ENCODE results near the gene ALDH3B1.
A peak's percentile ranks its signal among the peaks of the same experiment; 100 is the strongest.

Gene ALDH3B1

GRCh38 chr11:68031144-68031464 is 21.0 kb downstream of the ALDH3B1 start:
- DNase-seq (ENCODE audit: low read depth in 3 of 3, low spot score in 1 of 3) = no peak

DNA sequence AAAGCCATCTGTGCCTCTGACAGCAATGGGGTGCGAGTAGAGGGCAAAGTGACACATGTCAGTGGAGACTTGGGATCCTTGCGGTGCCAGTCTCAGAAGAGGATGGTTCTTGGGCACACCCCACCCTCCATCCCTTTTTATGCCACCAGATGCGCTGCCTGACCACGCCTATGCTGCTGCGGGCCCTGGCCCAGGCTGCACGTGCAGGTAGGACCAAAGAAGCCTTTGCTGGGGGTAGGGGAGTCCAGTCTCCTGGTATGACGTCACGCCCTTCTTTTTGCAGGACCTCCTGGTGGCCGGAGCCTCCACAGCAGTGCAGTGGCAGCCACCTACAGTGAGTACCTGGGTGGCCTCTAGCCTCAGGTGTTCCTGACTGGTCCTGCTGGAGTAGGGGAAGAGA is 21.9 kb downstream of the ALDH3B1 start:
- no peak for DNase-seq (ENCODE audit: low read depth in 3 of 3, low spot score in 1 of 3)

DNA sequence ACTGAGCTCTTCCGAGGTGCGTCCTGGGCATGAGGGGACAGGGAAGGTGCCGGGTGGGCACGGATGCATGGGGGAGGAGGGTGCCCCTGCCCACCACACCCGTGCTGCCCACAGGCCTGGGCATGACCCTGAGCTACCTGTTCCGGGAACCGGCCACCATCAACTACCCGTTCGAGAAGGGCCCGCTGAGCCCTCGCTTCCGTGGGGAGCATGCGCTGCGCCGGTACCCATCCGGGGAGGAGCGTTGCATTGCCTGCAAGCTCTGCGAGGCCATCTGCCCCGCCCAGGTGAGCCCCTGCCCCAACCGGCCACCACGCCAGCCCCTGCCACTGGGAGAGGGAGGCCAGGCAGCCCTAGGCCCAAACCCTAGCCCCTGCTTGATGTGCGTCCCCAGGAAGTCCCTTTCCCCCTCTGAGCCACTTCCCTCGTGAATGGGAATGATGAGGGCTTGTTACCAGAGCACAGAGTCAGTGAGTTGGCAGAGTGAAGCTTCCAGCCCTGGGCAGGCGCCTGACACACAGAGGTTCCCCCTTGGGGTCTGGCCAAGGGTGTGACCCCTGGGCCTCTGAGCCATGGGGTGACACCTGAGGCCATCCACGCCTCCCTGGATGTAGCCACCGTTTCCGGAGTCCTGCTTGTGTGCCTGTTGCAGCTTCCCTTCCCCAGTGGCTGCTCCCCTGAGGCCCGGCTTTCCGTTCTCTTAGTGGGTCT is 23.0 kb downstream of the ALDH3B1 start:
- no peak for DNase-seq (ENCODE audit: low read depth in 3 of 3, low spot score in 1 of 3)

- DNase-seq (ENCODE audit: low read depth in 3 of 3, low spot score in 1 of 3) = no peak
Measured at GRCh38 chr11:68033708-68034045, 23.6 kb downstream of the ALDH3B1 start.

DNA sequence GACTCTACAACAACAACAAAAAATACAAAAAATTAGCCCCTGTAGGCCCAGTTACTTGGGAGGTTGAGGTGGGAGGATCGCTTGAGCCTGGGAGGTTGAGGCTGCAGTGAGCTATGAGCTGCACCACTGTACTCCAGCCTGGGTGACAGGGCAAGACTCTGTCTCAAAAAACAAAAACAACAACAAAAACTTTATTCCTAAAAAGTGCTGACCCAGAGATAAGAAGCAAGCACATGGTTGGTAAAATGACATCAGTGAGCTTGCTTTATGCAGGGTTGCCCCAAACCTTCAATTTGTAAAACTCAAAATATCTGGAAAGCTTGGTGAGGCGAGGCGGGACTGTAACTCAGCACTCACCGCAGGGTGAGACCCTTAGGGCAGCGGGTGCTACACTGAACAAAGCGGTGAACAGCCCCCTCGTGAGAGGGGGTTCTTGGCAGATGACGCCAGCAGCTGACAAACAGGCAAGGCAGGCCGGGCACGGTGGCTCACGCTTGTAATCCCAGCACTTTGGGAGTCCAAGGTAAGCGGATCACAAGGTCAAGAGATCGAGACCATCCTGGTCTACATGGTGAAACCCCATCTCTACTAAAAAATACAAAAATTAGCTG is 25.2 kb downstream of the ALDH3B1 start:
- DNase-seq (ENCODE audit: low read depth in 3 of 3, low spot score in 1 of 3) = no peak

GRCh38 chr11:68036141-68036716 is 26.1 kb downstream of the ALDH3B1 start:
- DNase-seq (ENCODE audit: low read depth in 3 of 3, low spot score in 1 of 3) = no peak

DNA sequence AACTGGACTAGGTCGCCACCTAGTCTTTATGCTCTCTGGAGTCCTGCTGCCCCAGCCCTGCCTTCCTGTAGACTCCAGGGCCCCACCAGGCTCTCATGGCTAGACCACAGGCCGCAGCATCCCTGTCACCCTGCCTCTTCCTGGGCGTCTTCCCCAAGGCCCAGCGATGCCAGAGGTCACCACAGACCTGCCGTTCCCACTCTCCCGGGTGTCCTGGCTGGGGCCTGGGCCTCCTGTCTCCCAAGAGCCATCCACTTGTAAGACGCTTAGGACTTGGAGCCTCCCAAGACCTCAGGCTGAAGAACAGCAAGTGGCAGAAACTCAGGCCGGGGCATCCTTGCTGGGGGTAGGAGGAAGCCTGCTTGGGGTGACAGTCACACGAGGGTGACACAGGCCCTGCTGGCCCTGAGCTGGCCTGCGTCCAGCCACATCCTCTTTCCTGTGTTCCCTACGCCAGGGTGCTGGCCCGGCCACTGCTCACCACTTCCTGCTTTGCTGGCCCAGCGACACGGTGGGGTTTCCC is 26.7 kb downstream of the ALDH3B1 start:
- no peak for DNase-seq (ENCODE audit: low read depth in 3 of 3, low spot score in 1 of 3)

- DNase-seq (ENCODE audit: low read depth in 3 of 3, low spot score in 1 of 3) = no peak
Measured at GRCh38 chr11:68037411-68038225, 27.5 kb downstream of the ALDH3B1 start.

DNA sequence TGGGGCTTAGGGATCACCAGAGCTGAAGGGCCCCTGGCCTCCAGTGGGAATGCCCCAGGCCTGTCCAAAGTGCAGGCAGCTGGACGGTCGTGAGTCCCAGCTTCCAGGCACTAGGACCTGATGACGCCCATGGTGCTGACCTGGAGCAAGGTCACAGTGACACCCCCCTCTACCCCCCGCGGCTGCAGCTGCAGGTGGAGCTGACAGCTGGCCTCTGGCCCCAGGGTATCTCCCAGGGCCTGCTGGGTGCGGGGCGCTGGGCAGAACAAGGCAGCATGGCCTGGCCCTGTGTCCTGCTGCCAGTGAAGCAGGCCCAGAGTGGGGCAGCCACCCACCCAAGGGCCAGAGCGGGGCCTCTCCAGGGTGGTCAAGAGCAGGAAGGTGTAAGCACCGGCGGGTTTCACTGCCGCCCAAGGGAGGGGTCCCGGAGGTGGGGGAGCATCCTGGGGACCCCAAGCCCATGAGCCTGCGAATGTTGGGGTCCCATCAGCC is 28.1 kb downstream of the ALDH3B1 start:
- no peak for DNase-seq (ENCODE audit: low read depth in 3 of 3, low spot score in 1 of 3)

GRCh38 chr11:68038718-68039525 is 28.8 kb downstream of the ALDH3B1 start, which contains the start of gene TCIRG1:
Gene TCIRG1, plus strand, starts transcription at chr11:68039025. Its CDS starts 2,247 bp downstream, at chr11:68041272.
- DNase-seq (ENCODE audit: low read depth in 3 of 3, low spot score in 1 of 3) = peak in 2 of 3 donors; percentile 32 to 39

- no peak for DNase-seq (ENCODE audit: low read depth in 3 of 3, low spot score in 1 of 3)
Measured at GRCh38 chr11:68039526-68040086, 29.5 kb downstream of the ALDH3B1 start.

- peak in 1 of 3 donors; percentile 26 for DNase-seq (ENCODE audit: low read depth in 3 of 3, low spot score in 1 of 3)
Measured at GRCh38 chr11:68040101-68040956, 30.2 kb downstream of the ALDH3B1 start.

DNA sequence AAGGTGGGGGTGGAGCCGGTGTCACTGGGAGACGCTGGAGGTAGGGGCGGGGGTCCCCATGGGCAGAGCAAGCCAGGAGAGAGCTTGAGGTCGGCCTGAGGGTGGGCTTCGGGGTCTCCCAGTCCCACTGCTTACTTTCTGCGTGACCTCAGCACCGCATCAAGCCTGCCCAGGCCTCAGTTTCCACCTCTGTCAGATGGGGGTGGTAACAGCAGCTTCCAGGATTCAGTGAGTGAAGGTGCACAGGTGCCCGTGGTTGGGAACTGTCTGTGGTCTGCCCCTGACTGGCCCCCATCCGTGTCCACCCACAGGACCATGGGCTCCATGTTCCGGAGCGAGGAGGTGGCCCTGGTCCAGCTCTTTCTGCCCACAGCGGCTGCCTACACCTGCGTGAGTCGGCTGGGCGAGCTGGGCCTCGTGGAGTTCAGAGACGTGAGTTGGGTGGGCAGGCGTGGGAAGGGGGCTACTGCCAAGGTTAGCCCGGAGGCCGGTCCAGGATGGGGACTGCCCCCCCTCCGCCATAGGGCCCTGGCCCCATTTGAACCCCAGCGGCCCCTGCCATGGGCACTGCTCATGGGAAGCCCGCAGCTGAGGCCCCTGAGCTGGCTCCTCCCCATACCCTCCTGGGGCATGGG is 30.9 kb downstream of the ALDH3B1 start:
- no peak for DNase-seq (ENCODE audit: low read depth in 3 of 3, low spot score in 1 of 3)

GRCh38 chr11:68041617-68042218 is 31.6 kb downstream of the ALDH3B1 start:
- no peak for DNase-seq (ENCODE audit: low read depth in 3 of 3, low spot score in 1 of 3)

DNA sequence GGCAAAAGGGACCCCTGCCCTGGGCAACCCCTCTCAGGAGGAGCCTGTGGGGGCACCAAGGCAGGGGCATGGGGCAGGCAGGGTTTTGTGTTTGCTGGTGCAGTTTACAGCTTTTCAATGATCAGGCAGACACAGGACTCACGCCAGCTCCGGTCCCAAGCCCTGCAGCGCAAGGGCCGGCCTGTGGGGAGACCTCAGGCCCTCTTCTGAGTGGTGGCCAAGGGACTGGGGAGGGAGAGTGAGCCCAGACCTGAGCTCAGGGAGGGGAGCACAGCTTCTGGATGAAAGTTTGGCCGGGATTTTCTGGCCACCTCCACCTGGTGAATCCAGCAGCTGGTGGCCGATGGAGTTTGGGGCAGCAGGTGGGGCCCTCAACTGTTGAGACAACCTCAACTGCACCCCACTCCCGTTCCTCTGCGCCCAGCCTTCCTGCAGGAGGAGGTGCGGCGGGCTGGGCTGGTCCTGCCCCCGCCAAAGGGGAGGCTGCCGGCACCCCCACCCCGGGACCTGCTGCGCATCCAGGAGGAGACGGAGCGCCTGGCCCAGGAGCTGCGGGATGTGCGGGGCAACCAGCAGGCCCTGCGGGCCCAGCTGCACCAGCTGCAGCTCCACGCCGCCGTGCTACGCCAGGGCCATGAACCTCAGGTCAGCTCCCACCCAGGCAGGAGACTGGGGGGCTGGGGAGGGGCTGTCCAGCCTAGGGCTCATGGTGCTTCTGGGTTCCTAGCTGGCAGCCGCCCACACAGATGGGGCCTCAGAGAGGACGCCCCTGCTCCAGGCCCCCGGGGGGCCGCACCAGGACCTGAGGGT is 32.3 kb downstream of the ALDH3B1 start:
- no peak for DNase-seq (ENCODE audit: low read depth in 3 of 3, low spot score in 1 of 3)

GRCh38 chr11:68043029-68043348 is 32.9 kb downstream of the ALDH3B1 start:
- DNase-seq (ENCODE audit: low read depth in 3 of 3, low spot score in 1 of 3) = no peak

DNA sequence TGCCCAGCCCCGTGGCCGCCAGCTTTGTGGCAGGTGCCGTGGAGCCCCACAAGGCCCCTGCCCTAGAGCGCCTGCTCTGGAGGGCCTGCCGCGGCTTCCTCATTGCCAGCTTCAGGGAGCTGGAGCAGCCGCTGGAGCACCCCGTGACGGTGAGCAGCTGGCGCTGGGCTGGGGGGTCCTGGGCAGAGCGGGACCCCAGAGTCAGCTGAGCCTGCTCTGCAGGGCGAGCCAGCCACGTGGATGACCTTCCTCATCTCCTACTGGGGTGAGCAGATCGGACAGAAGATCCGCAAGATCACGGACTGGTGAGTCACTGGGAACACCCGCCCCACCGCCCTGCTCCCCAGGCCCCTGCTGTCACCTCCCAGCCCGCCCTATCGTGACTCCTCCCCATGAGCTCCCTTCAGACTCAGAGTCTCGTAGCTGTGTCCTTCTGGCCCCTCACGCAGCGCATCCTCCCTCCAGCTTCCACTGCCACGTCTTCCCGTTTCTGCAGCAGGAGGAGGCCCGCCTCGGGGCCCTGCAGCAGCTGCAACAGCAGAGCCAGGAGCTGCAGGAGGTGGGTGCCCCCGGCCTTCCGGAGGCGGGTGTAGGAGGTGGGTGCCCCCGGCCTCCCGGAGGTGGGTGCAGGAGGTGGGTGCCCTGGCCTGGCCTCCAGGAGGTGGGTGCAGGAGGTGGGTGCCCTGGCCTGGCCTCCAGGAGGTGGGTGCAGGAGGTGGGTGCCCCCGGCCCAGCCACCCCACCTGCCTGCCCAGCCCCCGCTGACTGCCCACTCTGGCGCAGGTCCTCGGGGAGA is 33.4 kb downstream of the ALDH3B1 start:
- DNase-seq (ENCODE audit: low read depth in 3 of 3, low spot score in 1 of 3) = no peak
